NCI-H2081 (cell line): ENCODE results near the gene CENATAC.
"Not testable (repeated sequence)": the region's sequence is repeated elsewhere in the genome, so short reads cannot be mapped to it uniquely, and the experiment has no call there.

Experiments used
- DNase-seq, 2 experiments: peaks; one replicate each; lab custom pipeline; 2025; lab: John Stamatoyannopoulos, UW

Gene CENATAC

DNA sequence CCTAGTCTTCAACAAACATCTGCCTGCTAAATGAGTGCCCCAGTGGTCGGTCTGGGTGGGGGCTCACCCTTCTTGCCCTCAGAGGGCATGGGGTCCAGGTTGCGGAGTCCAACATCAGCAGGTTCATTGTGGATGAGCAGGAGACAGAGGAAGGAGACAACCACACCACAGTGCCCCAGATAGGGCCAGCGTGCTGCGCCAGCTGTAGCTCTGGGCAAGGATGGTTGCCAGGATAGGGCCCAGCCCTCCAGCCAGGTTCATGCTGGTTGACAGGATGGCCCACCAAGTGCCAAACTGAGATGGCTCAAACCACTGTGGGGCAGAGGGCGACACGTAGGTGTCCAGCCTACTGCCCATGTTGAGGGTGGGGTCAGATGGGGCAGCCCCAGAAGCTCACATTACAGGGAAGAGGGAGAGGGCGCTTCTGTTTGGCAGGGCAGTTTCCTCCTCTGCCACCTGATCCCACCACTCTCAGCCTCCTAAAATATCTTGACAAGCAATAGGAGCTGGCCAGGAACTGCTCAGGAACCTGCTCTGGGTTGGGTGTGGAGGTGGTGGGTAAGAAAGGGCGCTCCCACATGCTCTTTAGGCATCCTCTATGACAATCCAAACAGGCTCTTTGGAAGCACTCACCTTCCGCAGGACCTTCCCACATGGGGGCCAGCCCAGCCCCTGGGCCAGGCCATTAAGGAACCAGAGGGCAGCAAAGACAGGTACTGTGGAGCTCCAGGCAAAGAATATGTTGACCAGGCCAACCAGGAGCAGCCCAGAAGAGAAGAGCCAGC lies 29.8 kb downstream of the CENATAC start:
- DNase-seq: no peak

DNA sequence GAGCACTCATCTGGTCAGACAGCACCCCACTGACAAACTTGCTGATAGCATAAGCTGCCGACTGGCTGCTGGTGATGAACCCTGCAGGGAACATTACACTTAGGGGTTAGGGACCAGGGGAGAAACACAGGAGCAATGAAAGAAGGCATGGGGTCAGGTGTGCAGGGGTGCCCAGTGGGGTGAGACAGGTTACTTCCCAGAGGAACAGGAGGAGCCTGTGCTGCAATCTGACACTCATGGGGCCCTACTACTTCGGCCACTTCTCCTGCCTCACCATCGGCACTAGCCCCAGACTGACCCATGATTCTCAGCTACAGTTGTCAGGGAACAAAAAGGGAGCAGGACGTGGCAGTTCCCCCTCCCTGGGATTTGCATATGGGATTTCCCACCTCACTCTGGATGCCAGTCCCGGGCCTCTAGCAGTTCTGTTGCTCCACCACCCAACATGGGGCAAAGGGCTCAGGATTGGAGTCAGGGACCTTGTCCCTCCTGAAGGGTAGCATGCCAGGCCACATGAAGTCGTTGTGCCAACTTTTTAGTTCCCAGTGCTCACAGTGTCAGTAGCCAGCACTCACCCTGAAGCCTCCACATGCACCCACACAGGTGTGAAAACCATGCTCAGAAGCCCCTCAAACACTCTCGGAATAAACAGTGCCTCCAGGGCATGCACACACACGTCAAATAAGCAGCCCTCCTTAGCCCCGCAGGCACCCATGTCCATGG lies 30.6 kb downstream of the CENATAC start:
- DNase-seq: no peak

DNA sequence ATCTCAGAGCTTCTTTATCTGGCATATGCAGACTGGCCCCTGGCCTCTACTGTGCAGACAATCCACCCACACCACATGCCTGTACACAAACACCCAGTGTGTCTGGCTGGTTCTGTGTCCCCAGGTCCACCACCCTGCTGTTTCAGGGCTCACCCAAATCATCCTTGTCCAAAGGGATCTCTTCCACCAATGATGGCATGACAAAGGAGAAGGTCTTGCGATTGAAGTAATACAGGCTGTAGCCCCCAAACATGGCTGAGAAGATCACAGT lies 31.1 kb downstream of the CENATAC start:
- no peak for DNase-seq

DNA sequence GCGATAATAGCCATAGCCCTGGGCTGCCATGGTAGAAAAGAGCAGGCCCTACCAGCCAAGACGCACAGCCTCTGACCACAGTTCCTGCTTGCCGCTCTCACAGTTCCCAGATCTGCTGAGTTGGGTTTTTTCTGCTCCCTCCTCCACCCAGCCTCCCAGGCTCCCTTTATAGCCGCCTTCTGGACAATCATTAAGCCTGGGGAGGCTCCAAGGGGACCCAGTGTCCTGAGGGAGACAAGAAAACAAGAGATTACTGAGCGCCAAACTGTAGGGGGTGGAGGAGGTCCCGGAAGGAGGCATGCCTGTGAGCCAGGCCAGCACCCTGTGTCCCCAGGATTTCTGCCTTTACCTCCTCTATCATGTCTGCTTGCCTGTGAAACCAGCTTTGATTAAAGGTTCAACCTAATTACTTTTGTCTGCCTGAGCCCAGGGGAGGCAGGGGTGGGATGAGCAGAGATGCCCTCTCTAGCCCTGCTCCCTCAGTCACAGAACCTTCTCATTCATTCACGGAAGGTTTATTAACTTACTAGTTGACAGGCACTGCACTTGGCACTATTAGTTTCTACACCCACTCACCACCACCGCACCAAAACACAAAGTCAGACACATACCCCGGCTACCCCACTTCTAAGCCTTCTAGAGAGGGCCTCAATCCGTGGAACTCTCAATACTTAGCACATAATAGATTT lies 31.5 kb downstream of the CENATAC start:
- peak; percentile 1 to 20 for DNase-seq

DNA sequence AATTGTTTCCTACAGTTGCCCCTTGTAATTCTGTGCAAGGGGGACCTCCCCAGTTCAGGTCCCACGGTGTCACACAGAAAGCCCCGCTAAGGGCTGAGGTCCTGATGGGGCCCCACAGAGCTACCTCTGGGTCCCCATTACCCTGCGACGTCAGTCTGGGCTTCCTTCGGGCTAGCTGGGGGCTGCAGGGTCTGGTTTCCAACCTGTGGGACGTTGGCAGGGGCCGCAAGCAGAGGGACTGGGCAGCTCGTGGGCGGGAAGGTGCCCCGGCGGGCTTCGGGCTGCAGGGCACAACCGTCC lies 32.0 kb downstream of the CENATAC start:
- DNase-seq: no peak

DNA sequence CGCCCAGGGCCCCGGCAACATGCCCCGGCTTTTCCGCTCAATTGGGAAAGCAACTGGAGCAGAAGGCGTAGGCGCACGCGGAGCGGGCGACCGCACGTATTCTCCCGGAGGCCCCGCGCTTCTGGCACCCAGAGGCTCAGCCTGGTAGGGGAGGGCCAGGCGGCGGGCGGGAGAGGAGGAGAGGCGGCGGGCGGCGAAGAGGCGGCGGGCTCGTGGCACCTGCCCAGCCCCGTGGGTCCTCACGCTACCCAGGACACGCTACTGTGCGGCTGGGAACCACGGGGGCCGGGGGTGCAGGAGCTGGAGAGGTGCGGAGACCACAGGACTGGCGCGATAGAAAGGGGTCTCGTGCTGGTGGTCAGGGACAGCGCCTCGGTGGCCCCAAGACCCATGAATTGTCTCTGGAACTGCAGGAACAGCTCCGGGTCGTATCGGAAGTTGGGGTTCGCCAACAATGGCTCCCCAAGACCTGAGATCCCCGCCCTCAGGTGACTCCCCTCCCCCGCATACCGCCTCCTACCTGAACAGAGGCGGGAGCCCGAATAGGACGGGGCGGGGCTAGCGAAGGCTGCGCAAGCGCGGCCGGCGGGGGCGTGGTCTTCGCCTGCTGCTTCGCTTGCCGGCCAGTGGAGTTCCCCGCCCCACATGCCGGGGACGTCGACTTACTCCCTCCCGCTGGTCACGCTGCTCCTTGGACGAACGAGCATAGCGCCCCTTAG lies 32.5 kb downstream of the CENATAC start, which contains the start of gene SLC37A4:
SLC37A4 (minus strand) TSS at position 549 of the 719 bp plus-strand sequence.
- DNase-seq: peak; percentile 99

DNA sequence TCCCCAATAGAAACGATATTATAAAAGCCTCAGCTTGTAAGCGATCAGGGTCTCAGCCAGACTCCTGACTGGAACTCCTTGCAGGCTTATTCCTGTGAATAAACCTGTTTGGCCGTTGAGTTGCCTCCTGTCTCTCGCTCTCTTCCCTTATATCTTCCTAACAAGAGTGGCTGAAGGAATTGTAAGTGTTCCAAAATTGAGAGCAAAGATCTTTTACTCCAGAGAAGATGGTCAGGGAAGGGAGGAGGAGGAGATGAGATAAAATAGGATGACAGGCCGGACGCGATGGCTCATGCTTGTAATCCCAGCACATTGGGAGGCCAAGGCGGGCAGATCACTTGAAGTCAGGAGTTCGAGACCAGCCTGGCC lies 34.0 kb downstream of the CENATAC start:
- DNase-seq: no peak

DNA sequence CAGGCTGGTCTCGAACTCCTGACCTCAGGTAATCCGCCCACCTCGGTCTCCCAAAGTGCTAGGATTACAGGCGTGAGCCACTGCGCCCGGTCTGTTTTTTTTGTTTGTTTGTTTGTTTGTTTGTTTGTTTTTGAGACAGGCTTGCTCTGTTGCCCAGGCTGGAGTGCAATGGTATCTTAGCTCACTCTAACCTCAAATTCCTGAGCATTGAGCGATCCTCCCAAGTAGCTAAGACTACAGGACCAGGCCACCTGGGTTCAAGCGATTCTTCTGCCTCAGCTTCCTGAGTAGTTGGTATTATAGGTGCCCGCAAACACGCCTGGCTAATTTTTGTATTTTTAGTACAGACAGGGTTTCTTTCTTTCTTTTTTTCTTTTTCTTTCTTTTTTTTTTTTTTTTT lies 35.5 kb downstream of the CENATAC start:
- DNase-seq: not testable (repeated sequence)

DNA sequence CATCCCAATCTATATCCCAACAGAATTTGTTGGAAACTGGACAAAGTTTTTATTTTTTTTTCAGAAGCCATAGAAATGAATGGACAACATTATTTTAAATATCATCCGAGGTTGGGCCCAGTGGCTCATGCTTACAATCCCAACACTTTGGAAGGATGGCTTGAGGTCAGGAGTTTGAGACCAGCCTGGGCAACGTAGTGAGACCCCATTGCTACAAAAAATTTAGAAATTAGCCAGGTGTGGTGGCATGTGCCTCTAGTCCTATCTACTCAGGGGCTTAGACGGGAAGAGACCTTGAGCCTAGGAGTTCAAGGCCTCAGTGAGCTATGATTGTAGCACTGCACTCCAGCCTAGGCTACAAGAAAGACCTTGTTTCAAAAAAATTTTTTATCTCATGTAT lies 36.9 kb downstream of the CENATAC start:
- no peak for DNase-seq

DNA sequence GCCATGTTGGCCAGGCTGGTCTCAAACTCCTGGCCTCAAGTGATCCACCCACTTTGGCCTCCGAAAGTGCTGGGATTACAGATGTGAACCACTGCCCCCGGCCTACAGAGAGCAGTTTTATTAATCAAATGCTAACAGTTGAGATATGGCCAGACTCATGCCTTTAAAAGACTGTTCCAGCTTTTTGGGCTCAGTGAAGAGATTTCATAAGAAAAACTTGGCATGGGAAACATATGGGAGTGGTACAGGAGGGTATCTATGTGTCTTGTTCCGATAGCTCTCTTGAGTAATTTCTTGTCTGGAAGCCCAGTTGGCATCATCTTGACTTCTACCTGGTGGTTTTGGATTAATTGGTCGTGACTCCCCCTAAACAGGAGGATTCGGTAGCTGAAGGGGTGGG lies 40.9 kb downstream of the CENATAC start:
- DNase-seq: no peak

DNA sequence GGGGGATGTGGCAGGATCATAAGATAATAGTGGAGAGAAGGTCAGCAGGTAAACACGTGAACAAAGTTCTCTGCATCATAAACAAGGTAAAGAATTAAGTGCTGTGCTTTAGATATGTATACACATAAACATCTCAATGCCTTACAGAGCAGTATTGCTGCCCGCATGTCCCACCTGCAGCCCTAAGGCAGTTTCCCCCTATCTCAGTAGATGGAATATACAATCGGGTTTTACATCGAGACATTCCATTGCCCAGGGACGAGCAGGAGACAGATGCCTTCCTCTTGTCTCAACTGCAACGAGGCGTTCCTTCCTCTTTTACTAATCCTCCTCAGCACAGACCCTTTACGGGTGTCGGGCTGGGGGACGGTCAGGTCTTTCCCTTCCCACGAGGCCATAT lies 41.5 kb downstream of the CENATAC start:
- not testable (repeated sequence) for DNase-seq

DNA sequence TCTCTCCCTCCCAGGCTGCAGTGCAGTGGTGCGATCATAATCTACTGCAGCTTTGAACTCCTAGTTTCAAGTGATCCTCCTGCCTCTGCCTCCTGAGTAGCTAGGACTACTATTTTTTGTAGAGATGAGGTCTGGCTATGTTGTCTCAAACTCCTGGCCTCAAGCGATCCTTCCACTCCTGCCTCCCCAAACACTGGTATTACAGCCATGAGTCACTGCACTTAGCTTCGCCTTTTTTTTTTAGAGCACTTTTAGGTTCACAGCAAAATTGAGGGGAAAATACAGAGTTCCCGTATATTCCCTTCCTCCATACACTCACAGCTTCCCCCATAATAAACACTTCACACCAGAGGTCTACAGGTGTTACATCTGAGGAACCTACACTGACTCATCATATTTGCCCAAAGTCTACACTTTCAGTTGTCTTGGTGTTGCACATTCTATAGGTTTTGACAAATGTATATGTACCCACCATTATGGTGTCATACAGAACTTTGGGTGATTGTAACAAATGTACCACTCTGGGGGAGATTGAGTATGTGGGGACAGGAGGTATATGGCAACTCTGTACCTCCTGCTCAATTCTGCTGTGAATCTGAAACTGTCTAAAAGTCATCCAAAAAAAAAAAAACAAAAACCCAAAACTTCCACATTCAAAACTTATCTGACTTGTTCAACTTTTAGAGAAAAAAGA lies 44.0 kb downstream of the CENATAC start:
- no peak for DNase-seq

DNA sequence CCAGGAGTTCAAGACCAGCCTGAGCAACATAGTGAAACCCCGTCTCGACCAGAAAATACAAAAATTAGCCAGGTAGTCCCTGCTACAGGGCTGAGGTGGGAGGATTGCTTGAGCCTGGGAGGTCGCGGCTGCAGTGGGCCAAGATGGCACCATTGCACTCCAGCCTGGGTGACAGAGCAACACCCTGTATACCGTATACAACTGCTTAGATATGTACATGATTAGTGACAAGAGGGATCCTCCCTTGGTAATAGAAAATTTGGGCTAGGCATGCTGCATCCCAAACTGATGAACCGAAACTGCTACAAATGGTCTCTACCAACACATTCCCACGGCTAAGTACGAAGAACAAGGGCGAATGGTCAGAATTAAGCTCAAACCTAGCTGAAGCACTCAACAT lies 45.0 kb downstream of the CENATAC start:
- no peak for DNase-seq

DNA sequence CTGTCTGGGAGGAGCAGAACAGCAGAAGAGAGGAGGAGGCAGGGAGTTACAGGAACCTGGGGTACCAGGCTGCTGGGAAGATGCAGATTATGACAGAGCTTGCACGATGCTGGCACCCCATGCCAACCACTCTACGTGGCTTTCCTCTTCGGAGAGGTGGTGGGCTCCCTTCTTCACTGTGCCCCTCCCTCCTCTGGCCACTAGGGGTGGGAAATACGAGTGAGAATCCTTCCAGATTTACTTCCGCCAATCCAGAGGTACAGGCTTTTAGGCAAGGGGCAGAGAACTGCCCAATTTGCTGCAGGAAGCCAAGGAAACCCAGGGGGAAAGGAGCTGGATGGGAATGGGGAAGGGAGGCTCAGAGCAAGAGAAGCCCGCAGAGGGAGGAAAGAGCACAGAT lies 46.8 kb downstream of the CENATAC start:
- DNase-seq: no peak

DNA sequence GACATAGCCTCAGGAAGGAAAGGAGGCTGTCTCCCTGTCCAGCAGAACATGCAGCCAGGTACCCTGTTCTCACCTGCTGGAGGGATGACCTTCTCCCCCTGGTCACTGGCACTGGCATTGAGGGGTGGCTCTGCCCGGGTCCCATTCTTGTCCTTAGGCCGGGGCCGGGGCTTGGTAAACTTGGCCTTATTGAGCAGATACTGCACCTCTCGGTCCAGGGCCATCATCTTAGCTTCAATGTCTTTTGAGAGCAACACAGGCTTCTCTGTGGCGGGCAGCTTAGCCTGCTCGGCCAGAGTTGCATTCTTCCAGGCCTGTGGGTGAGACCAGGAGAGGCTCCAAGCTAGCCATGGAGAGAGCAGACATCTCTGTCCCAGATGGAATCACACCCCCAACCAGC lies 48.6 kb downstream of the CENATAC start:
- no peak for DNase-seq

DNA sequence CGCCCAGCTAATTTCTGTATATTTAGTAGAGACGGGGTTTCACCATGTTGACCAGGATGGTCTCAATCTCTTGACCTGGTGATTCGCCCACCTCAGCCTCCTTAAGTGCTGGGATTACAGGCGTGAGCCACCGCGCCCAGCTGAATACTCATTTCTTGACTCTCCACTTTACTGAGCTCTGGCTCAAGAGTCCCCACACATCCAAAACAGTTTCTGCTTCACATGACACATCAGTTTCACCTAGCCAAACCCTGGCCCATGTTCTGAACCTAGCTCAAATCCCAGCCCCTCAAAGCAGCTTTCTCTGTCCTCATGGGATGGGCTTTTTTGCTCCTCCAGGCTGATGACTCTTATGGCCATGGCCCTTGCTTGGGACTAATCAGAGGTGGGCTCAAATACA lies 49.3 kb downstream of the CENATAC start:
- DNase-seq: no peak

DNA sequence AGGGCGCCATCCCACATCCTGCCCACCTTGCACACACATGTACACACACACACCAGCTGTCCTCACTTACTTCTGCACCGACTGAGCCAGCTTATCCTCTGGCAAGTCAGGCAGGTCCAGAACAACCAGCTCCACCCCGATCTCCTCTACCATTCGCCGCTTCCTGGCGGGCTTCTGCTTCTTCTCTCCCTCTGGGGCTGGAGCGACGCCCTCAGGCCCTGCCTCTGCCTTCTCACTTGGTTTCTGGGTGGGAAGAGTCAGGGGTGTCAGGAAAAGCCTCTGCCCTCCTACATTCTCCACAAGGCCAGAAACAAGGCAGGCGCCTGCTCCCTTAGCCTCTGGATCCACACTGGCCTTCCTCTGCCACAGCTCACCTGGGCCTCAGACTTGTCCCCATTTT lies 50.7 kb downstream of the CENATAC start:
- no peak for DNase-seq

DNA sequence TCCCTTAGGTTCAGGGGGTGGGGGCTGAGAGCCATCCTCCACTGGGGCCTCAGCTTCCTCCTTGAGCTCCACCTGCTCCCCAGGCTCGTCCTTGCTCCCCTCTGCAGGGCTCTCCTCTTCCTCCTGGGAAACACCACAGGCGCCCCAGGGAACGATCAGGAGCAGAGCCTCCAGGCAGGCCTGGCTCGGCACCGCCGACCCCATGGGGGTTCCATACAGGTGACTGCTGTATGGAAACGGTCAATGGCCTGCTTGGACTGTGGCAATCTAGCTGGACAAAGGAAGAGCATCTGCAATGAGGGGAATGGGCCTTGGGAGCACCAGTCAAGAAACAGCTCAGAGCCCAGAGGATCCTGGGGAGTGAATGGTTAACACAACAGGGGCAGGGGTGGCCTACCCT lies 51.1 kb downstream of the CENATAC start:
- no peak for DNase-seq

DNA sequence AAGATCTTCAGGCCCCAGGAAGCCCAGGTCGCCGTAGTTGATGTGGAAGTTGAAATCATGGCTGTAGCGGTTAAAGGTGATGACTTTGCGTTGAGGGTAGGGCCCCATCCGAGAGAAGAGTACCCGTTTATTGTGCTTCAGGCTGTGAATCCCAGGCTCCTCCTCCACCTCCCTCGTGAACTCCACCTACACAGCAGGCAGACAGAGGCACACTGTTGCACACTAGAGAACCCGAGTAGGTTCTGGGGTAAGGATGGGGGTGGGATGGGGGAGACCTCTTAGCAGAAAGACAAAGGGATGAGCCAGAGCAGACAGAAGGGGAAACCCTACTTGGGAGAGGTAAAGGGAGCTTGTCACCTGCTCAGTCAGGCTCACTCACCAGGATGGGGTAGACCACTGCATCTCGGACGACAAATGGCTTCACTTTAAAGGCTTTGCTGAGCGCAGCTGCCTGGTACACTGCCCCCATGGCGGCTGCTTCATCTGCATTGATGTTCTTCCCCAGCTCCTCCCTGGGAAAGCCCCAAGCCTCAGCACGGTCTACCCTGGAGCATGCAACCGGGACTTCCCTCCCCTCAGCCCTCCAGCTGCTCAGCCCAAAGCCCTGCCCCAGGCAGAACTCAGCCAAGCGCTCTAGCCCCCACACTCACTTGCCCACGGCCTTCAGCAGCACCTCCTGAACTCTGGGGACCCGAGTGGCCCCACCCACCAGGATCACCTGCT lies 53.7 kb downstream of the CENATAC start:
- no peak for DNase-seq

DNA sequence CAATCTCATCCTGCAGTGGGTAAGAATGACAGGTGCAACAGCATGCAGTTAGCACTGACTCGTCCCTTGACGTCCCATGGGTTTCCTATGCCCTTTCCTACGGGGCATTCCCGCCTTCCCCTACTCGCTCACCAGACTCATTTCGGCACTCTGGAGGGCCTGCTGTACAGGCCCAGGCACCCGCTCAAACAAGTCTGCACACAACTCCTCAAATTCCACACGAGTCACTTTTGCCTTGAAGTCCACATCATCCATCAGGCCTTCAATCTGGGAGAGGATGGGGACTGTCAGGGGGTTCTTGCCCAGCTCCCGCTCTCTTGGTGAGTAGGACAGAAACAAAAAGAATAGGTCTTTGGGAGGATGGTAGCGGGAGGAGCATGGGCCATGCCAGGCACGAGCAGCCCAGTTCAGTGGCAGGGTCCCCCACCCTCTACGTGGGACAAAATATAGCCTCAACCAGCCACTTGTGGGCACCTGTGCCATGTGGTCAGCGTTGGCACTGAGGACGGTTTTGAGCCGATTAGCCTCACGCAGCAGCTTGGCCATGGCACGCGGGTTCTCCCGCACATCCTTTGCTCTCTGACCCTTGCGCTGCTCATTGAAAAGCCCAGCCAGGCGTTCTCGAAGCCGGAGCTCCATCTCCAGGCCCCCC lies 54.4 kb downstream of the CENATAC start:
- DNase-seq: no peak

DNA sequence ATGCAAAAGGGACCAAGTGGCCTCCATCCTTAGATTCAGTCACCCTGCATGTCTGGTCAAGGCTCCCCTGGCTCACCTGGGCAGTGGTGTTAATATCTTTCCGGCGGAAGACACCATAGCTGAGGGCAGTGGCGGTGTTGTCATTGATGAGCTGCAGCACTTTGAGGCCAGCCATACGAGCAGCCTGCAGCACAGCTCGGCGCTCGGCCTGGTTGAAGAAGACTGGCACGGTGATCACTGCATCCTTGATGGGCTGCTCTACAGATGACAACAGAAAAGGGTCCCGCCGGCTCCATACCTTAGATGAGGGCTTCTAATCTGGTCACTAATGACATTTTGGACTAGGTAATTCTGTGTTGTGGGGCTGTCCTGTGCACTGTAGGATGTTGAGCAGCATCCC lies 56.5 kb downstream of the CENATAC start:
- no peak for DNase-seq
